Measurements from ENCODE around the gene SLC25A18.
"Not testable (repeated sequence)": the region's sequence is repeated elsewhere in the genome, so short reads cannot be mapped to it uniquely, and the experiment has no call there.

SLC25A18 gene, protein sequence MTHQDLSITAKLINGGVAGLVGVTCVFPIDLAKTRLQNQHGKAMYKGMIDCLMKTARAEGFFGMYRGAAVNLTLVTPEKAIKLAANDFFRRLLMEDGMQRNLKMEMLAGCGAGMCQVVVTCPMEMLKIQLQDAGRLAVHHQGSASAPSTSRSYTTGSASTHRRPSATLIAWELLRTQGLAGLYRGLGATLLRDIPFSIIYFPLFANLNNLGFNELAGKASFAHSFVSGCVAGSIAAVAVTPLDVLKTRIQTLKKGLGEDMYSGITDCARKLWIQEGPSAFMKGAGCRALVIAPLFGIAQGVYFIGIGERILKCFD

DNA sequence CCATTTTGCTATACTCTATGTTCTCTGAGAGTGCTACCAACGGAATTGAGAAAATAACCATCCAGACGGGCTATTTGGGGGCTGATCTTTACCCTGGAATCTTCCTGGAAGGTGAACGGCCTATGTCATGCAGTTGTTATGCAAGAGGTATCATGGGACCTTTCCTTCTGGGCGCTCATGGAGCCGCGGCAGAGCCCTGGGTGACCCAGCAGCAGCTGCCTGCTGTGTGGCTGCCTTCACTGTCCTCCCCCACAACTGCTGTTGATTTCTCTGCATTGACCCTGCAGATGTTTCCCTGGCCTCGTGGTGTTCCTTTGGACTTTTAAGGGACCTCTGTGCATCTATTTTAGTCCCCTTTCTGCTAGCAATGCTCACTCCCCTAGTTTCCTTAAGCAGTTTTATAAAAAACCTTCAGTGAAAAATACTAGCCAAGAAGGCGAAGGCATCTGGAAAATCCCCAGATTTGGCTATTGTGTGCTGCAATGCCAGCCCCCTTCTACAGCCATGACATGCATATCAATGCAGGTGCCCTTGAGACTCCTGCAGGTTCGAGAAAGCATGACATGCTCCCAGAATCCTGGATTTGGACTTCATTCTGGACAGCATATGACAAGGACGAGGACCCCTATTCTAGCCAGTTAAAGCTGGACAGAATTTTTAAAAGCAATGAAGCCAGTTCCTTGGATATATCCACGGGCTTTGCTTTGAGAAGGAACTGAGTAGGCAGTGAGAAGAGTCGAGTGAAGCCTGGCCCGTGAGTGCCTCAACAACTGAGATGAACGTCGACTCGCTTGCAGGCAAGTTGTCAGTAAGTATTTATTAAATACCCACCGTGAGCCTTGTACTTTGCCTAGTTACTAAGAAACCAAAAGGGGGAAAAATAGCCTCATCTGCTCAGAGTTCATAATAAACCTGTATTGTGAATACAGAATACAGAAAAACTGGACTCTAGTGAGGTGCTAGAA is at the start of gene SLC25A18:
Gene SLC25A18, plus strand, starts transcription at position 593 of the 965 bp plus-strand sequence. CDS start 16,447 bp downstream, outside the sequence.
- Histone ChIP-seq H3K9me3 (ENCODE audit: control insufficient read depth, insufficient read depth, low read length) (peaks cover 2% of the 10 kb centered on the region; the same call in 1 of the 2 replicates), H3K36me3 (ENCODE audit: insufficient read depth, low read length) (peaks cover 12% of the 10 kb centered on the region), H3K4me1 (ENCODE audit: insufficient read depth, low read length) (peaks cover 20% of the 10 kb centered on the region), H3K9ac (ENCODE audit: low read depth, low read length) (no peak within 1 kb of the TSS)

DNA sequence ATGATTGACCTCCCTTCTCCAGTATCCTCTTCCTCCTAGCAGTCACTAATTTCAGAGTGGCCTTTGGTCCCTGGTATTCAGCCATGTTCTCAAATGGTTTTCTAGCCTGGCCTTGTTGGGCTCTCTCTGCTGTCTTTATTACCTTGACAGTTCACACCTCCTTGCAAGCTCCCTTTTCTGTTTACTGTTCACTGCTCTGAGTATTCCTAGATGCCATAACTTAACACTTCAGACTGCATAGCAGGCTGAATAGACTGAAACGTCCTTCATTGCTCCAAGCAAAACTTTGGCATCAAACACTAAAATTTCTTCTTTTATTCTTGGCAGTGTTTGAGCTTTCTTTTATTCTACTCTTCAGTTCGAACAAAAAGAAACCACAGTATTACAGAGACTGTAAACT is 49.7 kb upstream of the SLC25A18 start:
- Histone ChIP-seq H3K9ac (ENCODE audit: low read depth, low read length) (no peak overlapping the region), H3K36me3 (ENCODE audit: insufficient read depth, low read length) (peaks cover 19% of the 10 kb centered on the region)

DNA sequence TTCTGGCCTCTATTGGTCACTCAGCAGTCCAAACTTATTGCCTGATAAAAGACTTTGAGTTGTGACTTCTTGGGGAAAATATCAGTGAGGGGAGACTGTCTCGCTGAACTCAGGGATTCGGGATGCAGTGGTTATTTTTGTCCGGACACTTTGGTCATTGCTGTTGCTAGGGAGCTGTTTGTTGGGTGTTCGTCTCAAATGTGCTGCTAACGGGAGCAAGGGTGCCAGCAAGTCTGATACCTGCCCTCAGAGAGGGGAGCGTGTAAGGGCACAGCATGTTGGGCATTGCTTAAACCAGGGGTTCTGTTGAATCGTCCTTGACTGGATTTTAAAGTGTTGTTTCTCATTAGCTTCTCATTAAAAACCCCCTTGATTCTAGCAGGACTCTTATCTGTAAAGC is 49.2 kb upstream of the SLC25A18 start:
- no peak overlapping the region for H3K9ac ChIP-seq (ENCODE audit: low read depth, low read length)
- peaks cover 20% of the 10 kb centered on the region for H3K36me3 ChIP-seq (ENCODE audit: insufficient read depth, low read length)
- H3K9me3 ChIP-seq (ENCODE audit: control insufficient read depth, insufficient read depth, low read length), result no peaks in the 10 kb centered on the region
- no peaks in the 10 kb centered on the region for H3K4me1 ChIP-seq (ENCODE audit: insufficient read depth, low read length)

More for the DNA sequence above, 49.7 kb upstream of the SLC25A18 start:
- Histone ChIP-seq H3K4me1 (ENCODE audit: insufficient read depth, low read length) (no peaks in the 10 kb centered on the region), H3K9me3 (ENCODE audit: control insufficient read depth, insufficient read depth, low read length) (no peaks in the 10 kb centered on the region)

DNA sequence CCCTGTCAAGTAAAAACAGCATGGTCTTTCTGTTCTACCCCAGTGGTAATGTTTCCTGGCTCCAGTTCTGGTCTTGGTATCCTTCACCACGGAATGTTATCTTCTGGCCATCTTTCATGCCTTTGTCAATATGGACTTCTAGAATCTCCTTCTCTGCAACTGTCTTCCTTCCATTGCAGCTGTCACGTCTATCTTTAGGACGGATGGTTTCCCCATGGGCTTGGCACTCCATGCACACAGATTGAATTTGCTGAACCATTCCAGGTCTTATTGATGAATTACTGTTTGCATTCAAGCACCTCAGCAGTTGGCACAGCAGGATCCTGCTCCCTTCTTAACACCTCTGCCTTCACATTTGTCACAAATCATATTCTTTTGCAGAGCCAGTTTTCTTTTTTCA is 44.9 kb upstream of the SLC25A18 start:
- Histone ChIP-seq H3K9ac (ENCODE audit: low read depth, low read length) (no peak overlapping the region), H3K9me3 (ENCODE audit: control insufficient read depth, insufficient read depth, low read length) (no peaks in the 10 kb centered on the region), H3K4me1 (ENCODE audit: insufficient read depth, low read length) (no peaks in the 10 kb centered on the region), H3K36me3 (ENCODE audit: insufficient read depth, low read length) (peaks cover 14% of the 10 kb centered on the region)

DNA sequence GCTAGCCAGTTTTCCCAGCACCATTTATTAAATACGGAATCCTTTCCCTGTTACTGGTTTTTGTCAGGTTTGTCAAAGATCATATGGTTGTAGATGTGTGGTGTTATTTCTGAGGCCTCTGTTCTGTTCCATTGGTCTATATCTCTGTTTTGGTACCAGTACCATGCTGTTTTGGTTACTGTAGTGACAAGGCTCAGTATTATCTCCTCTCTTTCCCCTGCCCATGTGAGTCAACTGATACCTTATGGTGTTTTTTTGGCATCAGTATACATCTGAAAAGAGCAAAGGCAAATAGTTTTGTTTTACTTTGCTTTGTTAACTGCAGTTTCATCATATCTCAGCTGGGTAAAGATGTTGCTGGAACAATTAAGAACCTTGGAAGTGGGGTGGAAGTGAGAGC is 41.3 kb upstream of the SLC25A18 start:
- not testable (repeated sequence) for H3K9ac ChIP-seq (ENCODE audit: low read depth, low read length)

DNA sequence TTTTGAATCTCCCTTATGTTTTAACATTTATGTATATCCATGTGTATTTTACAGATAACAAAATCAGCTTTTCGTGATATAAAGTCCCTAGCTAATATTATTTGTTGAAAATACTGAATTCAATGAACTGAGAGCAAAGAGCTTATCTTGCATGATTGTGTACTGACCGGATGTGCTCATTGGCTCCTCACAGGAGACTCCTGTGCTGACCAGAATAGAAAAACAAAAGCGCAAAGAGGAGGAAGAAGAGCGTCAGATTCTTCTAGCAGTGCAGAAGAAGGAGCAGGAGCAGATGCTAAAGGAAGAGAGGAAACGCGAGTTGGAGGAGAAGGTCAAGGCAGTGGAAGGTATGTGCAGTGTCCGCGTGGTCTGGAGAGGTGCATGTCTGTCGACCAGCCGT is 39.4 kb upstream of the SLC25A18 start:
- H3K4me1 ChIP-seq (ENCODE audit: insufficient read depth, low read length), result no peaks in the 10 kb centered on the region
- no peak overlapping the region for H3K9ac ChIP-seq (ENCODE audit: low read depth, low read length)
- peaks cover 21% of the 10 kb centered on the region for H3K36me3 ChIP-seq (ENCODE audit: insufficient read depth, low read length)
- H3K9me3 ChIP-seq (ENCODE audit: control insufficient read depth, insufficient read depth, low read length), result no peaks in the 10 kb centered on the region

More for the DNA sequence above, 41.3 kb upstream of the SLC25A18 start:
- not testable (repeated sequence) for H3K9me3 ChIP-seq (ENCODE audit: control insufficient read depth, insufficient read depth, low read length); H3K4me1 ChIP-seq (ENCODE audit: insufficient read depth, low read length)
- H3K36me3 ChIP-seq (ENCODE audit: insufficient read depth, low read length), result peaks cover 10% of the 10 kb centered on the region; the same call in 1 of the 2 replicates

DNA sequence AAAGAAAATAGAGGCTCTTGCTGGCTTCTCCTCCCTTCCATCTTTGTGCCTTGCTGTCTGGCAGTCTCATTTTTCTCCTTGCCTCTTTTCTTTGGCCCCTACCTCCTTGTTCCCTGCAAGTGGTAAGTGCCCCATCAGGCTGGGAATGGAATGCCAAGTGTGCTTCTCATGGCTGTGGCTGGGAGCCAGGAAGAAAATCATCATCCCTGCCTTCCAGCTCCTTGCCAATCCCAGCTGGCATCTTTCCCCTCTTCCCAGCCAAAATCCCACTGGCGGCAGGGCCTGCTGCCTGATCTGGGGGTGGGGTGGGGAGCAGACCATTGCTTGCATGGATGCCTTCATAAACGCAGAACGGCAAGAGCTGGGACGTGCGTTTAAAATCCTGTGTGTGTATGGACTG is 27.0 kb upstream of the SLC25A18 start:
- Histone ChIP-seq H3K9ac (ENCODE audit: low read depth, low read length) (no peak overlapping the region), H3K4me1 (ENCODE audit: insufficient read depth, low read length) (peaks cover 4% of the 10 kb centered on the region; the same call in 1 of the 2 replicates), H3K36me3 (ENCODE audit: insufficient read depth, low read length) (peaks cover 29% of the 10 kb centered on the region), H3K9me3 (ENCODE audit: control insufficient read depth, insufficient read depth, low read length) (no peaks in the 10 kb centered on the region)

DNA sequence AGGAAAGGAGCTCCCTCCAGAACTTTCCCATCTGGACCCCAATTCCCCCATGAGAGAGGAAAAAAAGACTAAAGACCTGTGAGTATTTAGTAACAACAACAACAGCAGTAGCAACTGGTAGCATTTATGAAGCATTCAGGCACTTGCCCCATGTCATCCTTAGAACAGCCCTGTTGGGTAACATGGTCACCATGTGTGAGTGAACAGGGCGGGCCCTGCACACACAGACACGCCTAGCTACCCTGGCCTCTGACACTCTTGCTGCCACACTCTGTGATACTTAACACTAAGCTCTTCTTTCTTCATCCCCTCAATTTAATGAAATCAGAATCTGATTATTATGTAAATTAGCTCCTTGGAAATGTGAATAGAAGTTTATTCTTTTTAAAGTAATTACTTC is 26.1 kb upstream of the SLC25A18 start:
- H3K9me3 ChIP-seq (ENCODE audit: control insufficient read depth, insufficient read depth, low read length), result no peaks in the 10 kb centered on the region

DNA sequence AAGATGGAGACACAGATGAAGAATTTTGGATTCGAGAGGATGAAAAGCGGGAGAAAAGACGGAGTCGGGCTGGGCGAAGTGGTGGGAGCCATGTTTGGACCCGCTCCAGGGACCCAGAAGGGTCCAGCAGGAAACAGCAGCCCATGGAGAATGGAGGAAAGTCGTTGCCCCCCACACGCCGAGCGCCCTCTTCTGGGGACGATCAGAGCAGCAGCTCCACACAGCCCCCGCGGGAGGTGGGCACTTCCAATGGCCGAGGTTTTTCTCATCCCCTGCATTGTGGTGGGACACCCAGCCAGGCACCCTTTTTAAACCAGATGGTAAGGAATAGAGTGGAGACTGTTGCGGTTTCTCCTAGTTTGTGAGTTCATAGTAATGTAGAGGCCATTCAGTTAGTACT is 22.8 kb upstream of the SLC25A18 start:
- Histone ChIP-seq H3K36me3 (ENCODE audit: insufficient read depth, low read length) (peaks cover 54% of the 10 kb centered on the region), H3K4me1 (ENCODE audit: insufficient read depth, low read length) (peaks cover 4% of the 10 kb centered on the region; the same call in 1 of the 2 replicates), H3K9ac (ENCODE audit: low read depth, low read length) (no peak overlapping the region), H3K9me3 (ENCODE audit: control insufficient read depth, insufficient read depth, low read length) (no peaks in the 10 kb centered on the region)

More for the DNA sequence above, 26.1 kb upstream of the SLC25A18 start:
- H3K4me1 ChIP-seq (ENCODE audit: insufficient read depth, low read length), result peaks cover 4% of the 10 kb centered on the region; the same call in 1 of the 2 replicates
- H3K9ac ChIP-seq (ENCODE audit: low read depth, low read length), result no peak overlapping the region
- peaks cover 37% of the 10 kb centered on the region for H3K36me3 ChIP-seq (ENCODE audit: insufficient read depth, low read length)

DNA sequence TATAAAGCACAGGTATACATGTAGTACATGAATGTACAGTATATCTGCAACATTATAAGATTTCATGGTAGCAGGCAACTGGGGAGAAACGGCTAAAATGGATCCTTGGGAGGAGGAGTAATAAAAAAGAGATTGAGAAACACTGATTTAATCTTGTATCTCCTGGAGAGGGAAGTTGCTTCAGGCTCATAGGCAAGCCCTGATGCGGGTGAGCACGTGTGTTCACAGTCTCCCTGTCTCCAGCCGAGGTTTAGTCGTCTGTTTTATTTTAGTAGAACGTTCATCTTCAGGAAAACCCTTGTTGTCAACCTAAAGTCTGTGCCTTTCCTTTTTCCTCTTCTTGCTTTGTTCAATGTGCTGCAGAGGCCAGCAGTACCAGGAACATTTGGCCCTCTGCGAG is 21.8 kb upstream of the SLC25A18 start:
- Histone ChIP-seq H3K4me1 (ENCODE audit: insufficient read depth, low read length) (peaks cover 4% of the 10 kb centered on the region; the same call in 1 of the 2 replicates), H3K9ac (ENCODE audit: low read depth, low read length) (no peak overlapping the region), H3K9me3 (ENCODE audit: control insufficient read depth, insufficient read depth, low read length) (no peaks in the 10 kb centered on the region), H3K36me3 (ENCODE audit: insufficient read depth, low read length) (peaks cover 53% of the 10 kb centered on the region)

DNA sequence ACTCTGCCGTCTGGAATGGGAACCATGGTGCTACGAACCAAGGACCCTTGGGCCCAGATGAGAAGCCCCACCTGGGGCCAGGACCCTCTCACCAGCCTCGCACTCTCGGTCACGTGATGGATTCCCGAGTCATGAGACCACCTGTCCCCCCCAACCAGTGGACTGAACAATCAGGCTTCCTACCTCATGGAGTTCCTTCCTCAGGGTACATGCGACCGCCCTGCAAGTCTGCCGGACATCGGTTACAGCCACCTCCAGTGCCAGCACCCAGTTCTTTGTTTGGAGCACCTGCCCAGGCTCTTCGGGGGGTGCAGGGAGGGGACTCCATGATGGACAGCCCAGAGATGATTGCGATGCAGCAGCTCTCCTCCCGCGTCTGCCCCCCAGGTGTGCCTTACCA is 20.8 kb upstream of the SLC25A18 start:
- H3K4me1 ChIP-seq (ENCODE audit: insufficient read depth, low read length), result no peaks in the 10 kb centered on the region
- no peaks in the 10 kb centered on the region for H3K9me3 ChIP-seq (ENCODE audit: control insufficient read depth, insufficient read depth, low read length)
- no peak overlapping the region for H3K9ac ChIP-seq (ENCODE audit: low read depth, low read length)
- peaks cover 44% of the 10 kb centered on the region for H3K36me3 ChIP-seq (ENCODE audit: insufficient read depth, low read length)

DNA sequence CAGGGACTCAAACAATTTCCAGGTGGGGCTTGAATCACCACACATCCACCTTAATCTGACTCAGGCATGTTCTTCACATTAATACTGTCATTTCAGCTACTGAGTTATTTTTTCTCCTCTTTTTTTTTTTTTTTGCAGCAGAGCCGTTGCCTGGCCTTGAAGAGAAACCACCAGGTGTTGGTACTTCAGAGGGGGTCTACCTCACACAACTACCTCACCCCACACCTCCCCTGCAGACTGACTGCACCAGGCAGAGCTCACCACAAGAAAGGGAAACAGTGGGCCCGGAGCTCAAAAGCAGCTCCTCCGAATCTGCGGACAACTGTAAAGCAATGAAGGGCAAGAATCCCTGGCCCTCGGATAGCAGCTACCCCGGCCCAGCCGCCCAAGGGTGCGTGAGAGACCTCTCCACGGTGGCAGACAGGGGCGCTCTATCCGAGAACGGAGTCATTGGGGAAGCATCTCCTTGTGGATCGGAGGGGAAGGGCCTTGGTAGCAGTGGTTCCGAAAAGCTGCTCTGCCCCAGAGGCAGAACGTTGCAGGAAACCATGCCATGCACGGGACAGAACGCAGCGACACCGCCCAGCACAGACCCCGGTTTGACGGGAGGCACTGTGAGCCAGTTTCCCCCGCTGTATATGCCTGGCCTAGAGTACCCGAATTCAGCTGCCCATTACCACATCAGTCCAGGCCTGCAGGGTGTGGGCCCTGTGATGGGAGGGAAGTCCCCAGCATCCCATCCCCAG is 15.1 kb upstream of the SLC25A18 start:
- Histone ChIP-seq H3K4me1 (ENCODE audit: insufficient read depth, low read length) (no peaks in the 10 kb centered on the region), H3K36me3 (ENCODE audit: insufficient read depth, low read length) (peaks cover 62% of the 10 kb centered on the region), H3K9me3 (ENCODE audit: control insufficient read depth, insufficient read depth, low read length) (no peaks in the 10 kb centered on the region), H3K9ac (ENCODE audit: low read depth, low read length) (no peak overlapping the region)

DNA sequence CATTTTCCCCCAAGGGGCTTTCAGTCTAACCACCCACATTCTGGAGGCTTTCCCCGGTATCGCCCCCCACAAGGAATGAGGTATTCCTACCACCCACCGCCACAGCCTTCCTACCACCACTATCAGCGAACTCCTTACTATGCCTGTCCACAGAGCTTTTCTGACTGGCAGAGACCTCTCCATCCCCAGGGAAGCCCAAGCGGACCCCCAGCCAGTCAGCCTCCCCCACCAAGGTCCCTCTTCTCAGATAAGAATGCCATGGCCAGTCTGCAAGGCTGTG is 14.6 kb upstream of the SLC25A18 start:
- Histone ChIP-seq H3K9ac (ENCODE audit: low read depth, low read length) (no peak overlapping the region), H3K9me3 (ENCODE audit: control insufficient read depth, insufficient read depth, low read length) (no peaks in the 10 kb centered on the region), H3K36me3 (ENCODE audit: insufficient read depth, low read length) (peaks cover 57% of the 10 kb centered on the region), H3K4me1 (ENCODE audit: insufficient read depth, low read length) (no peaks in the 10 kb centered on the region)

DNA sequence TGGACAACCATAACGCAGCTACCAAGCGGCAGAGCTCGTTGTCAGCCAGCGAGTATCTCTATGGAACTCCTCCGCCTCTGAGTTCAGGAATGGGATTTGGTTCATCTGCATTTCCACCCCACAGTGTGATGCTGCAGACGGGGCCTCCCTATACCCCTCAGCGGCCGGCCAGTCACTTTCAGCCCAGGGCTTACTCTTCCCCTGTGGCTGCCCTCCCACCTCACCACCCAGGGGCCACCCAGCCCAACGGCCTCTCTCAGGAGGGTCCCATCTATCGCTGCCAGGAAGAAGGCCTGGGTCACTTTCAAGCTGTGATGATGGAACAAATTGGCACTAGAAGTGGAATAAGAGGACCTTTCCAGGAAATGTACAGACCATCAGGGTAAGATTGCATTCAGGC is 14.1 kb upstream of the SLC25A18 start:
- Histone ChIP-seq H3K4me1 (ENCODE audit: insufficient read depth, low read length) (no peaks in the 10 kb centered on the region), H3K9me3 (ENCODE audit: control insufficient read depth, insufficient read depth, low read length) (no peaks in the 10 kb centered on the region), H3K9ac (ENCODE audit: low read depth, low read length) (no peak overlapping the region), H3K36me3 (ENCODE audit: insufficient read depth, low read length) (peaks cover 56% of the 10 kb centered on the region)

All from ES-I3 (cell line).